NCI-H1417 (cell line): Measurements from ENCODE around the gene TUBB4B.
A peak's percentile ranks its signal among the peaks of the same experiment; 100 is the strongest.
"Not testable (repeated sequence)": the region's sequence is repeated elsewhere in the genome, so short reads cannot be mapped to it uniquely, and the experiment has no call there.

Source experiments
- DNase-seq, 3 experiments: peaks; one replicate each; lab custom pipeline; 2025; lab: John Stamatoyannopoulos, UW

The TUBB4B gene

DNA sequence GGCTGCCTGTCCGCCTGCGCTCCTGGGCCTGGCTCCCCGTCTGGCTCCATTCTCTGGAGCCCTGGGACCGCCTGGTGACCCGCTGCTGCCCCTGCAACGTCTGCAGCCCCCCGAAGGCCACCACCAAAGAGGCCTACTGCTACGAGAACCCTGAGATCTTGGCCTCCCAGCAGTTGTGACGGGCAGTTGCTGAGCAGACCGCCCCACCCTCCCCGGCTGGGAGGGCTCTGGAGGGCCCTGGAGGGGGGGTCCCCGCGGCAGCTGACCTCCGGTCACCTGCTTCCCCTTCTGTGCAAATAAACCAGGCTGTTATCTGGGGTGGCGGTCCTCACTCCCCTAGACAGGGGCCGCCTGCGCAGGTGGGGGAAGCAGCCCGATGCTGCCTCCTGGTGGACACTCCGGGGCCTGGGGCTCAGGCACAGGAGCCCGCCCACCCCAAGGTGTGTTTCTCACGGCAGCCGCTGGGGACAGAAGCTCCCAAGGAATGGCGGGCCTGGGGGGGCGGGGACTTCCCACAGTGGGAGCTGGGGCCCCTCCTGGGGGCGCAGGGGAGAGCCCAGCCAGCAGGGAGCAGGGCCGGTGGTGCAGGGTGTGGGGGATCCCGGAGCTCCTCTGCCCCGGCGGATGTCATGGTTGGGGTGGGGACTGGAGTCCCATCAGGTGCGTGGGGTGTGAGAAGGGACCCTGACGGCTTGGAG is 4.7 kb upstream of the TUBB4B start:
- peak; percentile 68 to 91 (median 80) for DNase-seq

DNA sequence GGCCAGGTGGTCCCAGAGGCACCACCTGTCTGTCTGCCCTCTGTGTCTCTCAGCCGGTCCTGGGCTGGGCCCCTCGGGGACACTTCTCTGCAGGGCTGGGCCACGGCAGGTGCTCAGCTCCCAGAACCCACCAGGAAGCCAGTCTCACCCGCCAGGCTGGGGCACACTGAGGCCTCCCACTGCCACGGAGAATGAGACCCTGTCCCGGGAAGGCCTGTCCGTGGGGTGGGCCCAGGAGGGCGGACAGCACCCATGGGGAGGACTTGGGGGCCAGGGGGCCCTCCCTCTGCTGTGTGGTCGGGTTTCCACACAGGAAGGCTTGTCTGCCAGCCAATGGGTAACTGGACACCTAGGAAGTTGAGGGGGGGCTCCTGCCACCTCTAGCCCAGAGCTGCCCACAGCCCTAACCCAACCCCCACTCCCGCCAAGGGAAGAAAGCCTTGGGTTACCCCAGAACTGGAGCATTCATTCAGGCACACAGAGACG is 4.1 kb upstream of the TUBB4B start:
- DNase-seq, result peak in 1 of 3 experiments; percentile 23

GRCh38 chr9:137237759-137238726 is 3.0 kb upstream of the TUBB4B start:
- DNase-seq, result peak; percentile 40 to 80 (median 64)

DNA sequence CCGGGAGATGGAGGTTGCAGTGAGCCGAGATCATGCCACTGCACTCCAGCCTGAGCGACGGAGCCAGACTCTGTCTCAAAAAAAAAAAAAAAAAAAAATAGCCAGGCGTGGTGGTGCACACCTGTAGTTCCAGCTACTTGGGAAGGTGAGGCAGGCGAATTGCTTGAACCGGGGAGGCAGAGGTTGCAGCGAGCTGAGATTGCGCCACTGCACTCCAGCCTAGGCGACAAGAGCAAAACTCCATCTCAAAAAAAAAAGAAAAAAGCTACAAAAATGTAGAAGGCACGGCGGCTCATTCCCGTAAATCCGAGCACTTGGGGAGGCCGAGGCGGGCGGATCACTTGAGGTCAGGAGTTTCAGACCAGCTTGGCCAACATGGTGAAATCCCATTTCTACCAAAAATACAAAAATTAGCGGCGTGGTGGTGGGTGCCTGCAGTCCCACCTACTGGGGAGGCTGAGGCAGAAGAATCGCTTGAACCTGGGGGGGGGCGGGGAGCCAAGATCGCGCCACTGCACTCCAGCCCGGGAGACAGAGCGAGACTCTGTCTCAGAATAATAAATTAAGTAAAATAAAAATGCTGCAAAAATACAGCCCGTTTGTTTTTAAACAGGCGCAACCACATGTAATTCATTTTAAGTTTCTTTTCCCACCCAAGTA is 1.4 kb upstream of the TUBB4B start:
- not testable (repeated sequence) for DNase-seq

DNA sequence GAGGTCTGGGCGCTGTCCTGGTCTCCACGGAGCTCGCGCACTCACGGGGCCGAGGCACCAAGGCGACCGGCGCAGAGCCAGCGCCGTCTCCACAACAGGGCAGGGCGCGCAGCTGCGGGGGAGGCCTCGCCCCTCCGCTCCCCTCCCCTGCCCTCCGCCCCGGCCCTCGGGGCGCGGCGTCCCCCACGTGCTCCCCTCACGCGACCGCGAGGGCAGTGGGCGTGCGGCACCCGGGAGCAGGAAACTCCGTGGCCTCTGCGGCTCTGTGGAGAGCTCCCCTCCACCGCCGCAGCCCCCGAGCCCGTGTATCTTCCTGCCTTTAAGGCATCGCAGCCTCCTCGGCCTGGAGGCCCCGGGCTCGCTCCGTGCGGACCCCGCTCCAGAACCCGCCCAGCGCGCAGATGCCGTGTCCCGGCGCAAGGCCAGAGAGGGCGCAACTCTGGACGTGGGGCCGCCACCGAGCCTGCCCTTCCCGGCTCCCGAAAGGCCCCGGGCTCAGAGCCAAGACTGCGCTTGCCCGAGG is 708 bp upstream of the TUBB4B start:
- peak; percentile 49 to 97 (median 94) for DNase-seq

DNA sequence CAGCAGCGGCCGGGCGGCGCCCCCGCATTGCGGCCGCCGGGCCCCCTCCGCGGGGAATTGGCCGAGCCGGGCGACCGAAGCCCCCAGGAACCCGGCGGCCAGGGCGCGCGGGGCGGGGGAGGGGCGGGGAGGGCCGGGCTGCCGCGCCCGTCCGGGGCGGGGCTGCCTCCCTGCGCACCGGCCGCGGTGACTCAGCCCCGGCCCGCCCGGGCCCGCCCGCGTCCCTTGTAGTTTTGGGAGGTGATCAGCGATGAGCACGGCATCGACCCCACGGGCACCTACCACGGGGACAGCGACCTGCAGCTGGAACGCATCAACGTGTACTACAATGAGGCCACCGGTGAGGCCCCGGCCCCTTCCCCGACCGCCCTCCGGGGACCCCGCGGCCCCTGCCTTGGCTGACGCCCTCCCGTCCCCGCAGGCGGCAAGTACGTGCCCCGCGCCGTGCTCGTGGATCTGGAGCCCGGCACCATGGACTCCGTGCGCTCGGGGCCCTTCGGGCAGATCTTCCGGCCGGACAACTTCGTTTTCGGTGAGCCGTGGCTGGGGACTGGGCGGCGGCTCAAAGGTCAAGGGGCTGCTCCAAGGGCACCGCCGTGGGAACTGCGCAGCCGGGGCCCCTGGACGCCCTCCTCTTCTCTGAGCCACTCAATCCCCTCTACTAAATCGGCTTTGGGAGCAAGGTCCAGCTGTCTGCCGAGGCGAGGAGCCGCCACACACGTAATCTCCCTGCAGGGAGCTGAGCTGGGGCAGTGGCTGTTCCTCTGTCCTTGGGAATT is 592 bp downstream of the TUBB4B start:
- DNase-seq, result peak in 2 of 3 experiments; percentile 45 to 72

DNA sequence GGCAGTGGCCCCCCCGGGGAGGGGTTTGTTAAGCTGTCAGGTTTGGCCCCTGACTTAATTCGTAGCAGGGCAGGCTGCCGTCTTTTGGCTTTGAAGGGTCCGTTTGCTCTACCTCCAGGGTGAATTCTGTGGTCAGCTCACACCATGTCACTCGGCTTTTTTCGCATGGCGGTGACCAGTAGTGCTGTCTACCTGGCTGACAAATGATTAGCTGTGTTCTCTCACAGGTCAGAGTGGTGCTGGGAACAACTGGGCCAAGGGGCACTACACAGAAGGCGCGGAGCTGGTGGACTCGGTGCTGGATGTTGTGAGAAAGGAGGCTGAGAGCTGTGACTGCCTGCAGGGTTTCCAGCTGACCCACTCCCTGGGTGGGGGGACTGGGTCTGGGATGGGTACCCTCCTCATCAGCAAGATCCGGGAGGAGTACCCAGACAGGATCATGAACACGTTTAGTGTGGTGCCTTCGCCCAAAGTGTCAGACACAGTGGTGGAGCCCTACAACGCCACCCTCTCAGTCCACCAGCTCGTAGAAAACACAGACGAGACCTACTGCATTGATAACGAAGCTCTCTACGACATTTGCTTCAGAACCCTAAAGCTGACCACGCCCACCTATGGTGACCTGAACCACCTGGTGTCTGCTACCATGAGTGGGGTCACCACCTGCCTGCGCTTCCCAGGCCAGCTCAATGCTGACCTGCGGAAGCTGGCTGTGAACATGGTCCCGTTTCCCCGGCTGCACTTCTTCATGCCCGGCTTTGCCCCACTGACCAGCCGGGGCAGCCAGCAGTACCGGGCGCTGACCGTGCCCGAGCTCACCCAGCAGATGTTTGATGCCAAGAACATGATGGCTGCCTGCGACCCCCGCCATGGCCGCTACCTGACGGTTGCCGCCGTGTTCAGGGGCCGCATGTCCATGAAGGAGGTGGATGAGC is 1.4 kb downstream of the TUBB4B start:
- DNase-seq, result peak in 1 of 3 experiments; percentile 55

GRCh38 chr9:137243266-137243625 is 2.2 kb downstream of the TUBB4B start:
- peak in 1 of 3 experiments; percentile 48 for DNase-seq

- DNase-seq, result peak in 1 of 3 experiments; percentile 73
Measured at GRCh38 chr9:137243626-137244485, 2.8 kb downstream of the TUBB4B start.

- DNase-seq, result peak in 2 of 3 experiments; percentile 43 to 73
Measured at GRCh38 chr9:137244486-137245449, 3.7 kb downstream of the TUBB4B start.

DNA sequence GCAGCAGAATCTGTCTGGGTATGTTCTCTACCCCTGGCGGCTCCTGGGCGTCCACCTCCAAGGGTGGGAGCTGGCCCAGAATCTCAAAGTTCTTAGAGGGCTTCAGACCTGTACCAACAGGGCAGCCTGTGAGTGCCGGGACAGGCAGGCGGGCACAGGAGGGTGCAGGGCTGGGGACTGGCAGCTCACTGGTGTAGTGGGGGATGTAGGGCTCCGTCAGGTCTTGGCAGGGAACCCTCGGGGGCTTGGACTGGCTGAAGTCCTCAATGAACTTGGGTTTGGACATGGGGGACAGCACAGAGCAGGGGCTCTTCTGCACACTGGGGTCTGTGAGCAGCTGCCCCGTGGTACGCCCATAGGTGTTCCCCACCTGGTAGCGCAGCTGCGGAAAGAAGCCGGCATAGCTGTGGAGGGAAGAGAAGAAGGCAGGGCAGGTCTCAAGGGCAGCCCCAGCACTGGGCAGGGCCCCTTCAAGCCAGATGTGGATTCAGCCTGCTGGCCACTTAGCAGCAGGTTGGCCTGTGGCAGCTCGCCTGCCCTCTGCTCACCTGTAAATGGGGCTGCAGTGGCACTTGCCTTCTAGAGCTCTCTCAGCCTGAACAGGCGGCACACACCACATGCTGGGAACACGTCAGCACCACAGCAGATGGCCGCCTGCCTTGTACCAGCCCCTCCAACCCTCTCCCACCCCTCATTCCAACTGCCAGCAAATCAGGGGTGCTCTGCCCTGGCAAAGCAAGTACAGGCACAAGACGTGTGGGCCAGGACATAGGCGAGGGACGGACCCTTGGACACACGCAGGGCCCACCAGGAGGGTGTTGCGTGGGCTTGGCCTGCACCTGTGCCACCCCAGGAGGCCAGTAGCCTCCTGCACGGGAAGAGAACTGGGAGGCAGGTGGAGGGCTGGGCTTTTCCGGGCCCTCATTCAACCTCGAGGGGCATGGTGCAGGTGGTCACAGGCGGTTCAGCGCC is 4.6 kb downstream of the TUBB4B start:
- peak in 2 of 3 experiments; percentile 72 to 84 for DNase-seq

DNA sequence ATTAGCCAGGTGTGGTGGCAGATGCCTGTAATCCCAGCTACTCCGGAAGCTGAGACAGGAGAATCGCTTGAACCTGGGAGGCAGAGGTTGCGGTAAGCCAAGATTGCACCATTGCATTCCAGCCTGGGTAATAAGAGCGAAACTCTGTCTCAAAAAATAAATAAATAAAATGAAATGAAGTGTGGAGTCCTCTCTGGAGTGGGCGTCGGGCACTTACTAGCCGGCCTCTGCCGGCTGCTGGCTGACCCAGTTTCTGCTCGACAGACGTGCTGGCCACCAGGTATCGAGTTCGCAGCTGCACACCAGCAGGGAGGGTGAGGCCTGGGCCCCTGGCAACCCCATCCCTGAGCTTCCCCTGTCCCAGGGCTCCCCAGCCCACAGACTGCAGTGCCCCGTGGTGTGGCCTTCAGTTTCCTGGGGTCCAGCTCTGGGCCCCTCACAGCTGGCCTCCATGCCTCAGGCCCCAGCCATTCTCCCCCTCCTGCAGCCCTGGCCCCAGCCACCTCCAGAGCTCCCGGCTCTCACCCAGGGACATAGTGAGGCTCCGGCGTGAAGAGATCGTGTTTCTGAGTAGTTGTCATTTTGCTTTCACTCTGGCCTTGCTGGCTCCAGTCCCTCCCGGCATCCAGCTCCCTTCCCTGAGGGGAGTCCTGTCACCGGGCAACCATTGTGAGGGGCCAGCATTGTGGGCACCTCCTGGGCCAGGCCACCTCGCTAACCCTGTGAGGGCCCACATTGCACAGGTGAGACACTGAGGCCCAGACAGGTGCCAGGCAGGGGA is 6.2 kb downstream of the TUBB4B start:
- DNase-seq, result peak in 1 of 3 experiments; percentile 22

DNA sequence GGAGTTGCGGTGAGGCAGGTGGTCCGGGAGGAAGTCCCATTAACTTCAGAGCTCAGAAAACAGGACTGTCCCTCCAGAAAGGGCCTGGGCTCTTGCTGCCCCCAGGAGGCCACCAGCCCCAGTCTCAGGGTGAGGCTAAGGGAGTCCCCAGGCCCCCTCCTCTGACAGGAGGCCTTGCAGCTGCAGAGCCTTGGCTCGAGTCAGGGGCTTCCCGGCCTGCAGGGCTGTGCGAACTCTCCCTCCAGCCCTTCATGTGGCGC is 6.8 kb downstream of the TUBB4B start:
- DNase-seq, result no peak

DNA sequence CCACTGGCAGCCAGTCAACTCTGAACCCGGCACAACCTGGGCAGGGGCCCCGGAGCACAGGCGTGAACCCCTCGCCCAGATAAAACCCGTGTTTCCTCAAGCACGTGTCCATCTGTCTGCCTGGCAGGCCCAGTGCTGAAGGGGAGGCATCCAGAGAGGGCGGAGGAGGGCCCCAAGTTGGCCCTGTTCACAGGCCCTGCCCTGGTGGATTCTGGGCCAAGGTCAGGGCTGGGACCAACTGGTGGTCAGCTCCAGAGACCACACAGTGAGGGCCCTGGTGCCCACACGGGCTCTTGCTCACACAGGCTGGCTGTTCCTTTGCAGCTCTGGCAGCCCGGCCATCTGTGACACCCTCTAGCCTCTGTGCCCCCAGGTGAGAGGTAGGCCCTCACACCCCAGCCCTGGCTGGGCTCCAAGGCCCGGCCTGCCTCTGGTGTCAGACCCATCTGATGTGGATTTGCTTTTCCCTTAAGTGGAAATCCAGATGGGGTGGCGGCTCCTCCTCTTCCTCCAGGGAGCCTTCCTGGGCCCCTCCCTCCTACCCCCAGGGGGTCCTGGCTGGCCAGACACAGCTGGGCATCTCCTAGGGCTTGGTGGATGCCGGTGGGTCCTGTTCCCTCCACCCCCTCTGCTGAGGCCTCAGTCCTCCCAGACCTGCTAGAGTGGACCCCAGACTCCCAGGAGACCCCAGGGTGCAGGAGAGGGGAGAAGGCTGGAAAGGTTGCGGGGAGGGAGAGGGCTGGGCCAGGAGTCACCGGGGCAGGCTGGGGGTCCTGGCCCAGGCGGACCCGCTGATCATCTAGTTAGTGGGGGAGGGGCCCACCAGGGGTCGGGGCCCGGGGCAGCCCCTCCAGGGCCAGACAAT is 9.5 kb downstream of the TUBB4B start:
- no peak for DNase-seq

GRCh38 chr9:137251194-137251461 is 10.0 kb downstream of the TUBB4B start, which contains the start of gene STPG3:
Gene STPG3, plus strand, starts transcription at chr9:137251286. Its CDS starts 1 bp downstream, at chr9:137251287.
- DNase-seq, result no peak
